HCT116 (cell line): ENCODE data around the gene IGF2BP1. TPM values are rescaled to one million over a fixed set of nuclear protein-coding genes. Genes with fewer than 3 reads are reported as not detected.

Source experiments
- ATAC-seq: fragments of 200-7000 bp; cut with Tn5 transposase; 2 replicates; pipeline ENCODE4 v1.9.1; 2020; ENCODE audit warnings: mild to moderate bottlenecking, moderate library complexity
- BruUV-seq: library from RNA; stranded (reverse); fragments of 400-500 nt; replicated peaks from 2 replicates; lab custom pipeline; 2021; lab: Mats Ljungman, UMichigan
- CTCF ChIA-PET: fragments of 300-600 bp; sonication (Branson Sonifier 250); formaldehyde crosslinking; loops from one replicate; lab custom pipeline; 2021; ENCODE audit warnings: antibody characterized with exemption; lab: Charles Lee
- POLR2A ChIA-PET: fragments of 300-600, 350-600 bp; sonication (Branson Sonifier 250); formaldehyde crosslinking; loops from one replicate; lab custom pipeline; 2021; ENCODE audit warnings: antibody characterized with exemption; lab: Charles Lee
- RAD21 ChIA-PET, 2 experiments: fragments of 300-600 bp; sonication (Branson Sonifier 250); formaldehyde crosslinking; loops; one replicate each; lab custom pipeline; 2023; ENCODE audit warnings: low total read pairs in 2 of 2; ENCODE audit not compliant: uncharacterized antibody in 2 of 2, unreplicated experiment in 2 of 2, low non-redundant PET in 1 of 2; lab: Charles Lee
- DNase-seq: peaks from one replicate; pipeline ENCODE4 v3.0.0-alpha.2; 2010; ENCODE audit warnings: low read depth, low spot score
- H2AFZ ChIP-seq: fragments of 200-600 bp; shearing (Covaris generic), sonication (generic); 2 replicates; pipeline ENCODE4 v1.6.1; 2017; ENCODE audit warnings: low read depth, mixed run types, mixed read lengths, antibody characterized with exemption, low read length; ENCODE audit not compliant: poor library complexity, severe bottlenecking
- H3K27ac ChIP-seq: 2 replicates; pipeline ENCODE4 v1.5.1; 2012; ENCODE audit warnings: low read depth, low read length
- H3K27me3 ChIP-seq: fragments of 200-600 bp; sonication (generic); 2 replicates; pipeline ENCODE4 v1.6.1; 2016; ENCODE audit warnings: mixed run types, low read length, mixed read lengths; ENCODE audit not compliant: insufficient read depth
- H3K36me3 ChIP-seq, 2 experiments: fragments of 200-500 bp in 1 of 2; fragments of 200-600 bp in 1 of 2; sonication (Bioruptor generic) in 1 of 2; sonication (generic) in 1 of 2; 2 replicates each; pipeline versions ENCODE4 v1.5.1 to v1.6.1; 2014 to 2016; ENCODE audit warnings: low read length in 2 of 2, inconsistent platforms in 1 of 2, mixed read lengths in 1 of 2, mixed run types in 1 of 2; ENCODE audit not compliant: insufficient read depth in 2 of 2, control insufficient read depth in 1 of 2
- H3K4me1 ChIP-seq, 2 experiments: fragments of 200-600 bp in 1 of 2; sonication (generic) in 1 of 2; 2 replicates each; pipeline versions ENCODE4 v1.5.1 to v1.6.1; 2012 to 2017; ENCODE audit warnings: low read length in 2 of 2, inconsistent platforms in 1 of 2, mild to moderate bottlenecking in 1 of 2, mixed read lengths in 1 of 2, mixed run types in 1 of 2, moderate library complexity in 1 of 2; ENCODE audit not compliant: insufficient read depth in 2 of 2, control insufficient read depth in 1 of 2
- H3K4me2 ChIP-seq: fragments of 200-600 bp; sonication (generic); 2 replicates; pipeline ENCODE4 v1.6.1; 2017; ENCODE audit warnings: mixed run types, low read length, mixed read lengths
- H3K4me3 ChIP-seq, 2 experiments: fragments of 200-600 bp in 1 of 2; sonication (generic) in 1 of 2; replicated peaks in 1 of 2; 2 replicates each; pipeline ENCODE4 v1.5.1; 2011 to 2016; ENCODE audit warnings: low read length in 2 of 2, control low read depth in 1 of 2, low read depth in 1 of 2, mild to moderate bottlenecking in 1 of 2, mixed read lengths in 1 of 2, mixed run types in 1 of 2
- H3K79me2 ChIP-seq: fragments of 200-600 bp; sonication (generic); 2 replicates; pipeline ENCODE4 v1.6.1; 2017; ENCODE audit warnings: mild to moderate bottlenecking, mixed run types, low read length, moderate library complexity, mixed read lengths; ENCODE audit not compliant: insufficient read depth
- H3K9ac ChIP-seq: fragments of 200-600 bp; sonication (generic); 2 replicates; pipeline ENCODE4 v1.6.1; 2016; ENCODE audit warnings: low read length, mixed read lengths
- H3K9me2 ChIP-seq: fragments of 200-600 bp; sonication (generic), shearing (Covaris generic); 2 replicates; pipeline ENCODE4 v1.6.1; 2017; ENCODE audit warnings: mixed run types, mild to moderate bottlenecking, moderate library complexity; ENCODE audit not compliant: insufficient read depth
- H3K9me3 ChIP-seq, 2 experiments: fragments of 200-500 bp in 1 of 2; fragments of 200-600 bp in 1 of 2; sonication (Bioruptor generic) in 1 of 2; sonication (generic) in 1 of 2; 2 replicates each; pipeline ENCODE4 v1.6.1; 2014 to 2017; ENCODE audit warnings: low read length in 2 of 2, mixed read lengths in 2 of 2, inconsistent platforms in 1 of 2, low read depth in 1 of 2, mild to moderate bottlenecking in 1 of 2, mixed run types in 1 of 2, moderate library complexity in 1 of 2; ENCODE audit not compliant: control insufficient read depth in 1 of 2, insufficient read depth in 1 of 2
- H4K20me1 ChIP-seq: fragments of 200-600 bp; sonication (generic), shearing (Covaris generic); 2 replicates; pipeline ENCODE4 v1.6.1; 2017; ENCODE audit warnings: mixed run types, mild to moderate bottlenecking, moderate library complexity; ENCODE audit not compliant: insufficient read depth
- CBX3 ChIP-seq: IDR thresholded peaks from 2 replicates; pipeline ENCODE4 v1.6.1; 2012; ENCODE audit warnings: low read depth
- CEBPB ChIP-seq: IDR thresholded peaks from 2 replicates; pipeline ENCODE4 v1.6.1; 2012; ENCODE audit warnings: low read depth
- EGR1 ChIP-seq: IDR thresholded peaks from 2 replicates; pipeline ENCODE4 v1.6.1; 2012; ENCODE audit warnings: low read depth
- EZH2phosphoT487 ChIP-seq: fragments of 200-600 bp; IDR thresholded peaks from 2 replicates; pipeline ENCODE4 v1.6.1; 2018; ENCODE audit warnings: antibody characterized with exemption, borderline replicate concordance
- FOSL1 ChIP-seq: IDR thresholded peaks from 2 replicates; pipeline ENCODE4 v1.6.1; 2012; ENCODE audit warnings: low read depth
- POLR2A ChIP-seq: IDR thresholded peaks from 2 replicates; pipeline ENCODE4 v1.7.0; 2011; ENCODE audit warnings: borderline replicate concordance; ENCODE audit not compliant: insufficient read depth, insufficient read length; ENCODE audit errors: extremely low read depth
- RAD21 ChIP-seq: IDR thresholded peaks from 2 replicates; pipeline ENCODE4 v1.6.1; 2012; ENCODE audit warnings: low read depth, mild to moderate bottlenecking
- REST ChIP-seq: IDR thresholded peaks from 2 replicates; pipeline ENCODE4 v1.6.1; 2012; ENCODE audit warnings: low read depth
- SP1 ChIP-seq: IDR thresholded peaks from 2 replicates; pipeline ENCODE4 v1.6.1; 2012; ENCODE audit warnings: low read depth
- SRF ChIP-seq: IDR thresholded peaks from 2 replicates; pipeline ENCODE4 v1.6.1; 2012; ENCODE audit warnings: low read depth
- TCF7L2 ChIP-seq: IDR thresholded peaks from 2 replicates; pipeline ENCODE4 v1.7.0; 2011; ENCODE audit warnings: borderline replicate concordance, inconsistent platforms; ENCODE audit not compliant: insufficient read depth, insufficient read length; ENCODE audit errors: extremely low read depth
- ZBTB33 ChIP-seq: IDR thresholded peaks from 2 replicates; pipeline ENCODE4 v1.6.1; 2011; ENCODE audit warnings: mild to moderate bottlenecking, low read length, moderate library complexity; ENCODE audit not compliant: insufficient replicate concordance; ENCODE audit errors: extremely low read depth
- ZFX ChIP-seq: fragments of 450-650 bp; IDR thresholded peaks from 2 replicates; pipeline ENCODE4 v1.6.1; 2017
- intact Hi-C: fragments of 100-400 bp; cut with micrococcal nuclease; formaldehyde crosslinking; loops from 2 replicates; pipeline ENCODE4 v1.10.0; 2022
- total RNA-seq: library from RNA; stranded (reverse); gene quantifications from one replicate; pipeline ENCODE4 v1.2.1, GENCODE V29; 2021; ENCODE audit not compliant: unreplicated experiment
- TF ChIP-seq, protein P1 (sequence below): IDR thresholded peaks from 2 replicates; pipeline ENCODE4 v1.6.1; 2012
- TF ChIP-seq, protein P2 (sequence below): IDR thresholded peaks from 2 replicates; pipeline ENCODE4 v1.6.1; 2012

Gene IGF2BP1
- total RNA-seq, 1 experiment from 2014 or later = 0.91 TPM

- TF ChIP-seq REST = no peak
- TF ChIP-seq, all 23 proteins: peak for 0
Observed at GRCh38 chr17:49012769-49013255, 15.6 kb downstream of the IGF2BP1 start (continued).

GRCh38 chr17:49013311-49014213, 16.4 kb downstream of the IGF2BP1 start:
- peaks cover 13 to 29% of the 10 kb centered on the region in 2 experiments for H3K4me1 ChIP-seq
- peak; percentile 4; the same call in 1 of the 2 replicates for ATAC-seq
- H4K20me1 ChIP-seq = no peaks in the 10 kb centered on the region

More at GRCh38 chr17:49013311-49014213, 16.4 kb downstream of the IGF2BP1 start:
- no peaks in the 10 kb centered on the region; the same call in 1 of the 2 replicates for H3K27me3 ChIP-seq
- H3K27ac ChIP-seq = no peak overlapping the region
- H3K9ac ChIP-seq = no peak overlapping the region
- no peaks in the 10 kb centered on the region for H3K9me2 ChIP-seq
- TF ChIP-seq FOSL1 (no peak), ZFX (no peak), SP1 (no peak), RAD21 (no peak), CEBPB (no peak), ZBTB33 (no peak), CBX3 (no peak), TCF7L2 (no peak), EZH2phosphoT487 (no peak), POLR2A (no peak), SRF (no peak), EGR1 (no peak)
- TF ChIP-seq, protein P1, sequence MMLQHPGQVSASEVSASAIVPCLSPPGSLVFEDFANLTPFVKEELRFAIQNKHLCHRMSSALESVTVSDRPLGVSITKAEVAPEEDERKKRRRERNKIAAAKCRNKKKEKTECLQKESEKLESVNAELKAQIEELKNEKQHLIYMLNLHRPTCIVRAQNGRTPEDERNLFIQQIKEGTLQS = no peak
- TF ChIP-seq, protein P2, sequence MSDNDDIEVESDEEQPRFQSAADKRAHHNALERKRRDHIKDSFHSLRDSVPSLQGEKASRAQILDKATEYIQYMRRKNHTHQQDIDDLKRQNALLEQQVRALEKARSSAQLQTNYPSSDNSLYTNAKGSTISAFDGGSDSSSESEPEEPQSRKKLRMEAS = no peak
- H3K4me2 ChIP-seq = peak overlapping the region; percentile 90
- RAD21 ChIA-PET = no interaction called here
- no peak overlapping the region for H2AFZ ChIP-seq
- BruUV-seq = no TSS peak
- CTCF ChIA-PET = interaction anchor here (1.3 kb wide), 1 partner anchor 22 kb away, joined by 4 read pairs; no protein-coding TSS in a partner anchor
- DNase-seq = no peak
- POLR2A ChIA-PET = no interaction called here
- no peaks in the 10 kb centered on the region for H3K9me3 ChIP-seq
- H3K36me3 ChIP-seq = no peaks in the 10 kb centered on the region
- no peaks in the 10 kb centered on the region for H3K79me2 ChIP-seq
- intact Hi-C loops = loop anchor here (1.0 kb wide), 1 partner anchor 19 kb away; no protein-coding TSS in a partner anchor
- no peak overlapping the region; a peak in 1 of 4 replicates for H3K4me3 ChIP-seq
